GM21447 (cell line): ENCODE measurements around the gene CDH11.

ENCODE experiments used
- ATAC-seq: cut with Tn5 transposase; IDR thresholded peaks from one replicate; pipeline ENCODE4 v1.9.1; 2021; ENCODE audit not compliant: unreplicated experiment

The CDH11 gene

GRCh38 chr16:65034915-65035314 lies 86.9 kb downstream of the CDH11 start:
- no peak for ATAC-seq

GRCh38 chr16:65032387-65032786 lies 89.5 kb downstream of the CDH11 start:
- ATAC-seq = no peak

GRCh38 chr16:65024767-65025178 lies 97.1 kb downstream of the CDH11 start:
- no peak for ATAC-seq

GRCh38 chr16:65023802-65024201 lies 98.1 kb downstream of the CDH11 start:
- ATAC-seq = no peak

GRCh38 chr16:65021852-65022595 lies 99.8 kb downstream of the CDH11 start:
- no peak for ATAC-seq

- ATAC-seq = no peak
Observed at GRCh38 chr16:65016754-65017153, 105.1 kb downstream of the CDH11 start.

GRCh38 chr16:65015599-65015998 lies 106.3 kb downstream of the CDH11 start:
- no peak for ATAC-seq

- ATAC-seq = no peak
Observed at GRCh38 chr16:65012357-65012756, 109.5 kb downstream of the CDH11 start.

- ATAC-seq = no peak
Observed at GRCh38 chr16:65010125-65010524, 111.7 kb downstream of the CDH11 start.

- no peak for ATAC-seq
Observed at GRCh38 chr16:65005696-65006095, 116.2 kb downstream of the CDH11 start.

- no peak for ATAC-seq
Observed at GRCh38 chr16:65004570-65004969, 117.3 kb downstream of the CDH11 start.

- no peak for ATAC-seq
Observed at GRCh38 chr16:65003621-65004020, 118.2 kb downstream of the CDH11 start.

- no peak for ATAC-seq
Observed at GRCh38 chr16:65002265-65002664, 119.6 kb downstream of the CDH11 start.

GRCh38 chr16:65000654-65001053 lies 121.2 kb downstream of the CDH11 start:
- ATAC-seq = no peak

GRCh38 chr16:64997751-64998150 lies 124.1 kb downstream of the CDH11 start:
- ATAC-seq = no peak

GRCh38 chr16:64997121-64997520 lies 124.7 kb downstream of the CDH11 start:
- no peak for ATAC-seq

- ATAC-seq = no peak
Observed at GRCh38 chr16:64996641-64997040, 125.2 kb downstream of the CDH11 start.

- no peak for ATAC-seq
Observed at GRCh38 chr16:64993464-64993863, 128.4 kb downstream of the CDH11 start.

GRCh38 chr16:64991001-64991400 lies 130.9 kb downstream of the CDH11 start:
- ATAC-seq = no peak

GRCh38 chr16:64990101-64990500 lies 131.8 kb downstream of the CDH11 start:
- ATAC-seq = no peak

- no peak for ATAC-seq
Observed at GRCh38 chr16:64989050-64989449, 132.8 kb downstream of the CDH11 start.

- no peak for ATAC-seq
Observed at GRCh38 chr16:64983963-64984362, 137.9 kb downstream of the CDH11 start.

- ATAC-seq = no peak
Observed at GRCh38 chr16:64983231-64983630, 138.6 kb downstream of the CDH11 start.
